A549 (cell line): ENCODE data around the gene TRIM3. TPM values are rescaled to one million over a fixed set of nuclear protein-coding genes. Genes with fewer than 3 reads are reported as not detected.

Source experiments
- ATAC-seq, 2 experiments: fragments of 200-7000 bp in 1 of 2; fragments of >200 bp in 1 of 2; cut with Nextera tagmentation in 1 of 2; cut with Tn5 transposase in 1 of 2; 3 replicates each; pipeline versions ENCODE4 v1.8.0 to v1.9.1; 2018 to 2020; ENCODE audit warnings: mild to moderate bottlenecking in 1 of 2, moderate library complexity in 1 of 2
- CTCF ChIA-PET: fragments of 300-600 bp; sonication (Branson Sonifier 250); formaldehyde crosslinking; extraction: SDS; loops from one replicate; lab custom pipeline; 2021; ENCODE audit warnings: antibody characterized with exemption, inconsistent platforms; lab: Yijun Ruan, JAX
- POLR2A ChIA-PET: fragments of 350-600 bp; formaldehyde crosslinking; extraction: SDS; loops from one replicate; lab custom pipeline; 2021; ENCODE audit warnings: antibody characterized with exemption, inconsistent platforms; lab: Yijun Ruan, JAX
- DNase-seq, 2 experiments: peaks; one replicate each; pipeline versions ENCODE4 v3.0.0 to v3.0.0-alpha.2; 2011 to 2016; ENCODE audit warnings: low read depth in 1 of 2, low spot score in 1 of 2
- FAIRE-seq: peaks from 2 replicates; lab custom pipeline; 2011; peaks lifted over from hg19 to GRCh38; lab: Jason Lieb, UNC
- H3K27ac ChIP-seq, 2 experiments: fragments of >200 bp; sonication (Bioruptor Twin); formaldehyde crosslinking; 3 replicates each; pipeline ENCODE4 v1.5.1; 2016 to 2017
- H3K4me1 ChIP-seq: fragments of >200 bp; sonication (Bioruptor Twin); formaldehyde crosslinking; 3 replicates; pipeline ENCODE4 v1.6.1; 2016
- H3K4me2 ChIP-seq: fragments of >200 bp; sonication (Bioruptor Twin); formaldehyde crosslinking; 3 replicates; pipeline ENCODE4 v1.6.1; 2016
- H3K4me3 ChIP-seq: fragments of >200 bp; sonication (Bioruptor Twin); formaldehyde crosslinking; 3 replicates; pipeline ENCODE4 v1.5.1; 2016
- H3K9me3 ChIP-seq: fragments of >200 bp; sonication (Bioruptor Twin); formaldehyde crosslinking; 3 replicates; pipeline ENCODE4 v1.6.1; 2016
- BHLHE40 ChIP-seq: IDR thresholded peaks from 2 replicates; pipeline ENCODE4 v1.6.1; 2012; ENCODE audit warnings: low read depth, low read length, inconsistent platforms
- CBX8 ChIP-seq: fragments of 200-600 bp; sonication (generic); IDR thresholded peaks from 2 replicates; pipeline ENCODE4 v1.6.1; 2016
- CHD4 ChIP-seq: fragments of 200-600 bp; sonication (generic); IDR thresholded peaks from 2 replicates; pipeline ENCODE4 v1.6.1; 2016; ENCODE audit warnings: antibody characterized with exemption, mild to moderate bottlenecking, borderline replicate concordance
- HDAC2 ChIP-seq: fragments of 200-600 bp; sonication (generic); IDR thresholded peaks from 2 replicates; pipeline ENCODE4 v1.6.1; 2016
- HES2 ChIP-seq: fragments of >200 bp; sonication (Bioruptor Twin); formaldehyde crosslinking; IDR thresholded peaks from 2 replicates; pipeline ENCODE4 v1.6.1; 2016
- MAZ ChIP-seq: fragments of 150-350 bp; IDR thresholded peaks from 2 replicates; pipeline ENCODE4 v1.6.1; 2014; ENCODE audit warnings: antibody characterized with exemption, low read depth, low read length, borderline replicate concordance
- NPAS2 ChIP-seq: fragments of 250-450 bp; sonication (Bioruptor Pico); IDR thresholded peaks from 2 replicates; pipeline ENCODE4 v1.8.0; 2022; ENCODE audit warnings: mild to moderate bottlenecking, moderate library complexity, borderline replicate concordance
- NR3C1 ChIP-seq: fragments of >200 bp; sonication (Bioruptor Twin); formaldehyde crosslinking; IDR thresholded peaks from 3 replicates; pipeline ENCODE4 v1.6.1; 2017
- POLR2AphosphoS2 ChIP-seq: conservative IDR thresholded peaks from 2 replicates; pipeline ENCODE4 v1.6.1; 2012; ENCODE audit warnings: low read length, improper control_type of control experiment, inconsistent platforms
- RARB ChIP-seq: fragments of 250-450 bp; sonication (Bioruptor Pico); IDR thresholded peaks from 2 replicates; pipeline ENCODE4 v1.8.0; 2021; ENCODE audit warnings: mild to moderate bottlenecking, moderate library complexity
- SMC3 ChIP-seq: fragments of >200 bp; sonication (Bioruptor Twin); formaldehyde crosslinking; IDR thresholded peaks from 3 replicates; pipeline ENCODE4 v1.6.1; 2018; ENCODE audit warnings: inconsistent platforms
- SREBF2 ChIP-seq: fragments of 450-650 bp; IDR thresholded peaks from 2 replicates; pipeline ENCODE4 v1.6.1; 2014; ENCODE audit warnings: mild to moderate bottlenecking, moderate library complexity
- ZFP36 ChIP-seq: fragments of 450-650 bp; IDR thresholded peaks from 2 replicates; pipeline ENCODE4 v1.6.1; 2014; ENCODE audit warnings: borderline replicate concordance; ENCODE audit not compliant: partially characterized antibody
- WGBS: methylation state at CpG from one replicate; pipeline ENCODE4 v1.1.6; 2017; ENCODE audit errors: missing lambda C conversion rate; 5-methylcytosine and 5-hydroxymethylcytosine counted together
- polyA plus RNA-seq, 4 experiments: library from polyadenylated mRNA; depleted of rRNA in 3 of 4; stranded (reverse); fragments of >200 nt; fragmentation: RNase III in 1 of 4; extraction: RNeasy Plus Mini Kit Qiagen cat#74134 plus additional on column Dnase treatment in 1 of 4; gene quantifications; 2 replicates in 3 of 4; 3 replicates in 1 of 4; pipeline ENCODE4 v1.2.3, GENCODE V29; 2011 to 2017
- TF ChIP-seq, protein P1 (sequence below): fragments of 250-450 bp; sonication (Bioruptor Pico); IDR thresholded peaks from 2 replicates; pipeline ENCODE4 v1.5.0; 2021; ENCODE audit warnings: mild to moderate bottlenecking, moderate library complexity, borderline replicate concordance
- TF ChIP-seq, protein P2 (sequence below): fragments of 200-600 bp; sonication (generic); IDR thresholded peaks from 2 replicates; pipeline ENCODE4 v1.6.1; 2016; ENCODE audit warnings: antibody characterized with exemption, mild to moderate bottlenecking, moderate library complexity
- TF ChIP-seq, protein P3 (sequence below): fragments of >200 bp; sonication (Bioruptor Twin); formaldehyde crosslinking; IDR thresholded peaks from 3 replicates; pipeline ENCODE4 v1.5.1; 2016

Gene TRIM3
- polyA plus RNA-seq, 2 of the 4 experiments (the other 2 are of a cell fraction) = 10.0 to 17.5 TPM

GRCh38 chr11:6417907-6418556 lies 55.7 kb downstream of the TRIM3 start:
- H3K4me1 ChIP-seq = peaks cover 6% of the 10 kb centered on the region
- WGBS = 91% methylated on average over 7 of the region's 7 CpGs
- H3K4me2 ChIP-seq = peak overlapping the region; percentile 76
- no peak for DNase-seq
- peak overlapping the region; percentile 85 to 95; a peak in 4 of 6 replicates for H3K27ac ChIP-seq
- no peak for FAIRE-seq
- ChIA-PET POLR2A (interaction anchor here (1.1 to 1.7 kb wide), 2 partner anchors 34 to 39 kb away, joined by 4 to 10 read pairs; no protein-coding TSS in a partner anchor), CTCF (interaction anchor here (1.0 to 2.8 kb wide), 5 partner anchors 8 to 55 kb away, joined by 3 to 10 read pairs (median 4); no protein-coding TSS in a partner anchor)
- ATAC-seq = peak; percentile 5 to 52; a peak in 3 of 6 replicates
- H3K4me3 ChIP-seq = peak overlapping the region; percentile 74
- TF ChIP-seq, protein P1, sequence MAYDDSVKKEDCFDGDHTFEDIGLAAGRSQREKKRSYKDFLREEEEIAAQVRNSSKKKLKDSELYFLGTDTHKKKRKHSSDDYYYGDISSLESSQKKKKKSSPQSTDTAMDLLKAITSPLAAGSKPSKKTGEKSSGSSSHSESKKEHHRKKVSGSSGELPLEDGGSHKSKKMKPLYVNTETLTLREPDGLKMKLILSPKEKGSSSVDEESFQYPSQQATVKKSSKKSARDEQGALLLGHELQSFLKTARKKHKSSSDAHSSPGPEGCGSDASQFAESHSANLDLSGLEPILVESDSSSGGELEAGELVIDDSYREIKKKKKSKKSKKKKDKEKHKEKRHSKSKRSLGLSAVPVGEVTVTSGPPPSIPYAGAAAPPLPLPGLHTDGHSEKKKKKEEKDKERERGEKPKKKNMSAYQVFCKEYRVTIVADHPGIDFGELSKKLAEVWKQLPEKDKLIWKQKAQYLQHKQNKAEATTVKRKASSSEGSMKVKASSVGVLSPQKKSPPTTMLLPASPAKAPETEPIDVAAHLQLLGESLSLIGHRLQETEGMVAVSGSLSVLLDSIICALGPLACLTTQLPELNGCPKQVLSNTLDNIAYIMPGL (CRISPR knock-in tag) = no peak
- TF ChIP-seq CBX8 (no peak), SMC3 (no peak), NPAS2 (no peak), HES2 (no peak)
- no peaks in the 10 kb centered on the region for H3K9me3 ChIP-seq

GRCh38 chr11:6415797-6416196 lies 57.9 kb downstream of the TRIM3 start:
- 67% methylated on average over 6 of the region's 6 CpGs for WGBS
- ChIA-PET POLR2A (no interaction called here), CTCF (interaction anchor here (1.0 to 2.0 kb wide), 4 partner anchors 12 to 392 kb away, joined by 3 to 5 read pairs (median 4); no protein-coding TSS in a partner anchor)
- ATAC-seq (no peak), DNase-seq (no peak), FAIRE-seq (no peak)
- no peaks in the 10 kb centered on the region for H3K9me3 ChIP-seq
- TF ChIP-seq BHLHE40 (no peak), RARB (no peak), NPAS2 (no peak), NR3C1 (no peak), CHD4 (no peak), ZFP36 (no peak), MAZ (no peak), HDAC2 (no peak), POLR2AphosphoS2 (no peak), SREBF2 (no peak)
- TF ChIP-seq, protein P2, sequence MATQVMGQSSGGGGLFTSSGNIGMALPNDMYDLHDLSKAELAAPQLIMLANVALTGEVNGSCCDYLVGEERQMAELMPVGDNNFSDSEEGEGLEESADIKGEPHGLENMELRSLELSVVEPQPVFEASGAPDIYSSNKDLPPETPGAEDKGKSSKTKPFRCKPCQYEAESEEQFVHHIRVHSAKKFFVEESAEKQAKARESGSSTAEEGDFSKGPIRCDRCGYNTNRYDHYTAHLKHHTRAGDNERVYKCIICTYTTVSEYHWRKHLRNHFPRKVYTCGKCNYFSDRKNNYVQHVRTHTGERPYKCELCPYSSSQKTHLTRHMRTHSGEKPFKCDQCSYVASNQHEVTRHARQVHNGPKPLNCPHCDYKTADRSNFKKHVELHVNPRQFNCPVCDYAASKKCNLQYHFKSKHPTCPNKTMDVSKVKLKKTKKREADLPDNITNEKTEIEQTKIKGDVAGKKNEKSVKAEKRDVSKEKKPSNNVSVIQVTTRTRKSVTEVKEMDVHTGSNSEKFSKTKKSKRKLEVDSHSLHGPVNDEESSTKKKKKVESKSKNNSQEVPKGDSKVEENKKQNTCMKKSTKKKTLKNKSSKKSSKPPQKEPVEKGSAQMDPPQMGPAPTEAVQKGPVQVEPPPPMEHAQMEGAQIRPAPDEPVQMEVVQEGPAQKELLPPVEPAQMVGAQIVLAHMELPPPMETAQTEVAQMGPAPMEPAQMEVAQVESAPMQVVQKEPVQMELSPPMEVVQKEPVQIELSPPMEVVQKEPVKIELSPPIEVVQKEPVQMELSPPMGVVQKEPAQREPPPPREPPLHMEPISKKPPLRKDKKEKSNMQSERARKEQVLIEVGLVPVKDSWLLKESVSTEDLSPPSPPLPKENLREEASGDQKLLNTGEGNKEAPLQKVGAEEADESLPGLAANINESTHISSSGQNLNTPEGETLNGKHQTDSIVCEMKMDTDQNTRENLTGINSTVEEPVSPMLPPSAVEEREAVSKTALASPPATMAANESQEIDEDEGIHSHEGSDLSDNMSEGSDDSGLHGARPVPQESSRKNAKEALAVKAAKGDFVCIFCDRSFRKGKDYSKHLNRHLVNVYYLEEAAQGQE = no peak
- TF ChIP-seq, protein P3, sequence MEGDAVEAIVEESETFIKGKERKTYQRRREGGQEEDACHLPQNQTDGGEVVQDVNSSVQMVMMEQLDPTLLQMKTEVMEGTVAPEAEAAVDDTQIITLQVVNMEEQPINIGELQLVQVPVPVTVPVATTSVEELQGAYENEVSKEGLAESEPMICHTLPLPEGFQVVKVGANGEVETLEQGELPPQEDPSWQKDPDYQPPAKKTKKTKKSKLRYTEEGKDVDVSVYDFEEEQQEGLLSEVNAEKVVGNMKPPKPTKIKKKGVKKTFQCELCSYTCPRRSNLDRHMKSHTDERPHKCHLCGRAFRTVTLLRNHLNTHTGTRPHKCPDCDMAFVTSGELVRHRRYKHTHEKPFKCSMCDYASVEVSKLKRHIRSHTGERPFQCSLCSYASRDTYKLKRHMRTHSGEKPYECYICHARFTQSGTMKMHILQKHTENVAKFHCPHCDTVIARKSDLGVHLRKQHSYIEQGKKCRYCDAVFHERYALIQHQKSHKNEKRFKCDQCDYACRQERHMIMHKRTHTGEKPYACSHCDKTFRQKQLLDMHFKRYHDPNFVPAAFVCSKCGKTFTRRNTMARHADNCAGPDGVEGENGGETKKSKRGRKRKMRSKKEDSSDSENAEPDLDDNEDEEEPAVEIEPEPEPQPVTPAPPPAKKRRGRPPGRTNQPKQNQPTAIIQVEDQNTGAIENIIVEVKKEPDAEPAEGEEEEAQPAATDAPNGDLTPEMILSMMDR = no peak
- H3K4me2 ChIP-seq = no peak overlapping the region
- peaks cover 6% of the 10 kb centered on the region for H3K4me1 ChIP-seq
- H3K27ac ChIP-seq = no peak overlapping the region
- H3K4me3 ChIP-seq = no peak overlapping the region
